Measurements from ENCODE around the gene REXO4.
A peak's percentile ranks its signal among the peaks of the same experiment; 100 is the strongest.
"Not testable (repeated sequence)": the region's sequence is repeated elsewhere in the genome, so short reads cannot be mapped to it uniquely, and the experiment has no call there.

REXO4 gene

DNA sequence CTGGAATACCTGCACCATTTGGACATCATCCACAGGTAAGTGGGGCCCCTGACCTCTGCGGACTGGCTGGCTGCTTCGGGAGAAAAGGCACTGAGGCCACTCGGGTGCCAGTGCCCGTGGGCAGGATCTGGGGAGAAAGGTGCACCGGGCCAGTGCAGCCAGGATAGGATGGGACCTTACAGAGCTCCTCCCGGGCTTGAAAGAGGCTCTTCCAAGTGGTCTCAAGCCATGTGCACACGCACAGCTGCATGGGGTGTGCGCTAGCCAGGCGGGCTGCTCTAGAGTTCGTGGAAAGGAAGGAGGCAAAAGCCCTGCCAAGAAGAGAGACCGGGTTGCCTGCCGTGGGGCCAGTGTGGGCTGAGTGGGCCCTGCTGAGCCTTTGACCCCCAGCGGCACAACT lies 28.2 kb downstream of the REXO4 start:
- no peak for DNase-seq

DNA sequence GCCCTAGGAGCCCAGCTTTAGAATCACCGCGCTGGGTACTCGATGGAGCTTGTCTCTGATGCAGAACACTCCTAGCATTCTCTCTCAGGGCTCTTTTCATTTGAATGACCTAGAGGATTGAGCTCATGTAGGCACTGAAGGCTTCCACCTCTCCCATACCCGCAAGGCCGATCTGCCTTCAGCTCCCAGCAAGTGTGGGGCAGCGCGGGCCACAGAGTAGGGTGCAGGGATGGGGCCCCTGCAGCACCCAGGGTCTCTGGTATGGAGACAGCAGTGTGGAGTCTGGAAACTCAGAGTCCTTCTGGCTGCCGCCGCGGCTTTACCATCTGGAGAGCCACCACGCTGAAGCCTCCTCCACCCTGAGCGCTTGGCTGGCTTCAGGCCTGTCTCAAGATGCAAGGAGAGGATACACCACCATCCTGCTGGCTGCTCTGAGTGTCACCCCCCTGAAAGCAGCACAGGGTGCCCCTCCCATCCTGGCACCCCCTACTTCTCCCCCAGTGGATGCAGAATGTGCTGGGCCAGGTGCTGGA lies 28.7 kb downstream of the REXO4 start:
- DNase-seq = no peak

DNA sequence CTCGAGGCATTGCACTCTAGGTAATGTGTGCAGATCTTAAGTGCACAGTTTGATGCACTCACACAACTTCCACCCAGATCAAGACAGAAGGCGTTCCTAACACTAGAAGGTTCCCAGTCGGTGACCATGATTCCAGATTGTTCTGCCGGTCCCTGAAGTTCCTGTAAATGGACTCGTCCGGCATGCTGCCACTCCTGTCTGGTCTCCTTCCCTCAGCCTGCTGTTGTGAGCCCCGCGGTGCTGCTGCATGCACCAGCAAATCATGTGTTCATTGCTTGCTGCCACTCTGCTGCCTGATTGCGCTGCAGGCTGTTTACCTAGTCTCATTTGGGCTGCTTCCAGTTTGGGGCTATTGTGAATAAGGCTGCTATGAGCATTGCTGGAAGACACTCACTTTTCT lies 30.1 kb downstream of the REXO4 start:
- DNase-seq = no peak

DNA sequence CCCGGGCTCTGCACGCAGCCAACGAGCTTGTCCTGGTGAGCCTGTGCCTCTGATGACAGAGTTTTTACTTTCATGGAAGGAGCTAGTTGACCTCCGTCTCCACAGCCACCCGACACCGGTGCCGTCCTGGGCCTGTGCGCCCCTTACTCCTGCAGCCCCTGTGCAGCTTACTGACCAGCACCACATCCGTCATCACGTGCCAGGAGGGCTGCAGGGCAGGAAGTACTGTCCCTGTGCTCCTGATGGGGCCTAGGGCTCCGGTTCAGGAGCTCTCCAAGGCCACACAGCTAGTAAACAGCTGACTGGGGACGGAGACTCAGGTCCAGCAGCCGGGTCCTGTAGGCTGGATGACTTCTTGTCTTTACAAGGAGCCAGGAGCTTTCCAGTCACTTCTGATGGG lies 31.5 kb downstream of the REXO4 start:
- DNase-seq = no peak

DNA sequence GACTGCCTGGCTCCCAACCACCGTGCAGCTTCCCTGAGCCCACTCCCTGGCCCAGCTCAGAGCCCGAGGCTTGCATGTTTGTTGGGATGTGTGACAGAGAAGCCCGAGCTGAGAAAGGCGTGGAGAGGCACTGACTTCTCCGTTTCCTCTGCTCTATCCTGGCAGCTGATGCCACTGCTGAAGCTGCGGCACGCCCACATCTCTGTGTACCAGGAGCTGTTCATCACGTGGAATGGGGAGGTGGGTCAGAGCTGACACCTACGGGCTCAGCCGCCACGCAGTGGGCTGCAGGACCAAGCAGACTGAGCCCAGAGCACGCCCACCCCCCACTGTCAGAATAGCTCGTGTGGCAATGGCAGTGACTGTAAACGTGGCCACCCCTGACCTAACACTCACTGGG lies 32.4 kb downstream of the REXO4 start:
- DNase-seq = no peak

DNA sequence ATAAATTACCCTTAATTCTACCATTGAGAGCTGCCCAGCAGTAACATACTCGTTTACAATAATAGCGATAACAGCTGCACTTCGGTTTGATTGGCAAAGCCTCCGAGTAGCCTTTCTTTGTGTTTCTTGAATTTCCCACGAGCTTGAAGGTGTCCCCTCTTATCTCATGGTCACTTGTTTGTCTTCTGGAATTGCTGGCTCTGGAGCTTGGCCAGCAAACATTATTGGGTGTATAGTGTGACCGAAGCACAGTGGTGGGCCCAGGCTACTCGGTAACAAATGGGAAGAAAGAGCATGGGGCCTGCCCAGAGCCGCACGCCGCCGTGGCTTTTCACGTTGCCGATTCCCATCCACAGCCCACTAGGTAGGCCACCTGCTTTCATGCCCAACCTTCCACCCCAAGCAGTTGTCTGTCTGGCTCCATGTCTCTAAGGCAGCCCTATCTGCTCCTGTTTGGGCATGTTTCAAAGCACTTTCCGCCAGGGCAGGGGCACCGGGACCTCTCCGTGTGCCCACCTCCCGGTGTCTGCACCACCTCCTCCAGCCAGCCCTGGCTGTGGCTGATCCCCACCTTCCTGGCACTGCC lies 33.0 kb downstream of the REXO4 start:
- DNase-seq = no peak

DNA sequence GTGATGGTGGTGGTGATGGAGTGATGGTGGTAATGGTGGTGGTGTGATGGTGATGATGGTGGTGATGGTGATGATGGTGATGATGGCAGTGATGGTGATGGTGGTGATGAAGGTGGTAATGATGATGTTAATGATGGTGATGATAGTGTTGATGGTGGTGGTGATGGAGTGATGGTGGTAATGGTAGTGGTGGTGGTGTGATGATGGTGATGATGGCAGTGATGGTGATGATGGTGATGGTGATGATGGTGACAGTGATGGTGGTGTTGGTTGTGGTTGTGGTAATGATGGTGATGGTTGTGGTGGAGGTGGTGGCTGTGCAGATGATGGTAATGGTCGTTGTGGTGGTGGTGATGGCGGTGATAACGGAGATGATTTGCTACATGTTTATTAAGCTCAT lies 34.4 kb downstream of the REXO4 start:
- DNase-seq = no peak

DNA sequence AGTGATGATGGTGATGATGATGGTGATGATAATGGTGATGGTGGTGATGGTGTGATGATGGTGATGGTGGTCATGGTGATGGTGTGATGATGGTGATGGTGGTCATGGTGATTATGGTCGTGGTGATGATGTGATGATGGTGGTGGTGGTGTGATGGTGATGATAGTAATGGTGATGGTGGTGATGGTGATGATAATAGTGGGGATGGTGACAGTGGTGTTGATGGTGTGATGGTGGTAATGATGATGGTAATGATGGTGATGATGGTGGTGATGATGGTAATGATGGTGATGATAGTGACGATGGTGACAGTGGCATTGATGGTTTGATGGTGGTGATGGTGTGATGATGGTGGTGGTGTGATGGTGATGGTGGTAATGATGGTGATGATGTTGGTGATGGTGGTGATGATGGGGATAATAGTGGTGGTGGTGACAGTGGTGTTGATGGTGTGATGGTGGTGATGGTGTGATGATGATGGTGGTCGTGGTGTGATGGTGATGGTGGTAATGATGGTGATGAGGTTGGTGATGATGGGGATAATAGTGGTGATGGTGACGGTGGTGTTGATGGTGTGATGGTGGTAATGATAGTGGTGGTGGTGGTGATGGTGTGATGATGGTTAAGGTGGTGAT lies 35.2 kb downstream of the REXO4 start:
- no peak for DNase-seq

DNA sequence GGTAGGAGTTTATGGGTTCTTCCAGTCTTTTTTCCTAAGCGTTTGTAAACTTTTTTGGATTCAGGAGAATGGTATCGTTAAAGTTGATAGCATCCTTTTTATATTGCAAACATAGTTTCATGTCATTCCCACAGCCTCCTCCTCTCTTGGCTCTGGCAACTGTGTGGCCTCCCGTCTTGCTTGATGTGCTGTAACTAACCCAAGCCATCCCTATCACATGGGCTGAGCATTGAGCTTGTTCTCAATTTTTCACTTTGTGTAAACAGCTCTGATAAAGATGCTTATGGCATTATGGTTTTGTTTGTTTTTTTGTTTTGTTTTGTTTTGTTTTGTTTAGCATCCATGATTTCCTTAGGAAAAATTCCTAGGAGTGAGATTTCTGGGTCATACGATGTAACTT lies 37.1 kb downstream of the REXO4 start:
- no peak for DNase-seq

DNA sequence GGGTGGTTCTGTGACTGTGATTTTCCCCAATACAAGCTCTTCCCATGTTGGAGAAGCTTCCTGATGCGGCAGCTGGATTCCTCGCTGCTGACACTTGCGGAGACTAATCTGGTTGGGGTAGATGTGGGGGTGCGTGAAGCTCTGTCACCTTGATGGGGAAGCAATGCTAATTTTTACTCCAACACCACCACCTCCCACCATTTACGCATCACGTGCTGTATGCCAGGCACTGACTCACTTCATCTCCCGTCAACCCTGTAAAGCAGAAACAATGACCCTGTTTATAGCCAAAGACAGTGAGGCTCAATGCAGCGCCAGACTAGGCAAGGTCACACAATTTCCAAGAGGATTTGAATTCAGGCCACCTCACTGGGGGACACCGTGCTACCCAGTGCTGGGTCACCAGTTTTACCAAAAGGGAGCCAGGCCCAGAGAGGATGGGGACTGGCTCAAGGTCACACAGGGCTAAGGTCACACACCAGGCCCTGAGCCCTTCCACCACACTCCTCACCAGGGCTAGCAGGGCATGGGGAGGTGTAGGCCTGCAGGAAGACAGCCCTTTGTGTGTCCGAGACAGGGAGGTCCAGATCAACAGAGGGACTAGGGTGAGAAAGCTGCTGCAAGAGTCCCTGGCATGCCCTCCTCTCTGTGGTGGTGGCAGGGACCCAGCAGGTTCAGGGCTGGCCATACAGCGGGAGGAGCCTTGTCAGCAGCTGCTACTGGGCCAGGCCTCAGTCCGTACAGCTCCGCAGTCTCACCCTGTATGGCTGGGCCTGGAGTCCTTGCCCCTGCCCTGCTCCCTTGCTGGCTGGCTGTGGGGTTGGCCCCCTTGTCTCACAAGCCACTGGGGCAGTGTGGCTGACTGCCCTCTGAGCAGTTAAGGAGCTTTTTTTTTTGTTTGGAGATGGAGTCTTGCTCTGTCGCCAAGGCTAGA lies 38.4 kb downstream of the REXO4 start:
- DNase-seq = peak in 49 of 56 donors; percentile 9 to 83 (median 48)

DNA sequence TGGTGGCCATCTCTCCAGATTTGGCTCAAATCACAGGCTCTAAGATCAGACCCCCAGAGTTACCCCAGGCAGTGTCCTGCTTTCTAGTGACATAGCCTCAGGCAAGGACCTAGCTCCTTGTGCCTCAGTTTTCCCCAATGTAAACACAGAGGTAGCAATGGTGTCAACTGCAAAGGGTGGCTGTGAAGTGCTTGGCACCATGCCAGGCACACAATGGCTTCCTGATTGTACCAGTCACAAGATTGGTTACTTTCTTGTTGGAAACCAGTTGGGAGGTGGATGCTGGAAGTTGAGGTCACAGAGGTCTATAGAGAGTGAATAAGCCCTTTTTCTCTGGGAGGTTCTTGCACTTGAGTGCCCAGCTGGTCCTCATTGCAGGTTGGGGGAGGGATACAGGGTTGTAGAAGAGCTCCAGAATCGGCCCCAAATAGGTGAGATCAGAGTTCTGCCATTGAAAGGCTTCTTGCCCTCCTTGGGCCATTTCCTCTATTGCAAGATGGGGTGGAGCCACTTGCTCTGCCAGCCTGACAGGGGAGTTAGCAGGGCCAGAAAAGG lies 39.3 kb downstream of the REXO4 start:
- DNase-seq = no peak

DNA sequence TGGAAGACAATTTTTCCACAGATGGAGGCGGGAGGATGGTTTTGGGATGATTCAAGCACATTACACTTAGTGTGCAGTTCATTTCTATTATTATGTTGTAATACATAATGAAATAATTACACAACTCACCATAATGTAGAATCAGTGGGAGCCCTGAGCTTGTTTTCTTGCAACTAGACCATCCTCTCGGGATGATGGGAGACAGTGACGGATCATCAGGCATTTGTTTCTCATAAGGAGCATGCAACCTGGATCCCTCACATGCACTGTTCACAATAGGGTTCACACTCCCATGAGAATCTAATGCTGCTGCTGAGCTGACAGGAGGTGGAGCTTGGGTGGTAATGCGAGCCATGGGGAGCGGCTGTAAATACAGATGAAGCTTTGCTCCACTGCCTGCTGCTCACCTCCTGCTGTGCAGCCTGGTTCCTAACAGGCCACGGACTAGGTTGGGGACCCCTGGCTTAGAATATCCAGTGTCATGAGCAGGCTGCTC lies 40.0 kb downstream of the REXO4 start:
- no peak for DNase-seq

DNA sequence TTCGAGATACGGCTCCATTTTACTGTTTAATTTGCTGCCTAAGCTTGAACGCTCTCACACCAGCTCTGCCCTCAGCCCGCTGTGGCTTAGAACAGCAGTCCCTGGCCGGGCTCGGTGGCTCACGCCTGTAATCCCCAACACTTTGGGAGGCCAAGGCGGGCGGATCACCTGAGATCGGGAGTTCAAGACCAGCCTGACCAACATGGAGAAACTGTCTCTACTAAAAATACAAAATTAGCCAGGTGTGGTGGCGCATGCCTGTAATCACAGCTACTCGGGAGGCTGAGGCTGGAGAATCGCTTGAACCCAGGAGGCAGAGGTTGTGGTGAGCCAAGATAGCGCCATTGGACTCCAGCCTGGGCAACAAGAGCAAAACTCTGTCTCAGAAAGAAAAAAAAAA lies 40.5 kb downstream of the REXO4 start:
- DNase-seq = not testable (repeated sequence)

DNA sequence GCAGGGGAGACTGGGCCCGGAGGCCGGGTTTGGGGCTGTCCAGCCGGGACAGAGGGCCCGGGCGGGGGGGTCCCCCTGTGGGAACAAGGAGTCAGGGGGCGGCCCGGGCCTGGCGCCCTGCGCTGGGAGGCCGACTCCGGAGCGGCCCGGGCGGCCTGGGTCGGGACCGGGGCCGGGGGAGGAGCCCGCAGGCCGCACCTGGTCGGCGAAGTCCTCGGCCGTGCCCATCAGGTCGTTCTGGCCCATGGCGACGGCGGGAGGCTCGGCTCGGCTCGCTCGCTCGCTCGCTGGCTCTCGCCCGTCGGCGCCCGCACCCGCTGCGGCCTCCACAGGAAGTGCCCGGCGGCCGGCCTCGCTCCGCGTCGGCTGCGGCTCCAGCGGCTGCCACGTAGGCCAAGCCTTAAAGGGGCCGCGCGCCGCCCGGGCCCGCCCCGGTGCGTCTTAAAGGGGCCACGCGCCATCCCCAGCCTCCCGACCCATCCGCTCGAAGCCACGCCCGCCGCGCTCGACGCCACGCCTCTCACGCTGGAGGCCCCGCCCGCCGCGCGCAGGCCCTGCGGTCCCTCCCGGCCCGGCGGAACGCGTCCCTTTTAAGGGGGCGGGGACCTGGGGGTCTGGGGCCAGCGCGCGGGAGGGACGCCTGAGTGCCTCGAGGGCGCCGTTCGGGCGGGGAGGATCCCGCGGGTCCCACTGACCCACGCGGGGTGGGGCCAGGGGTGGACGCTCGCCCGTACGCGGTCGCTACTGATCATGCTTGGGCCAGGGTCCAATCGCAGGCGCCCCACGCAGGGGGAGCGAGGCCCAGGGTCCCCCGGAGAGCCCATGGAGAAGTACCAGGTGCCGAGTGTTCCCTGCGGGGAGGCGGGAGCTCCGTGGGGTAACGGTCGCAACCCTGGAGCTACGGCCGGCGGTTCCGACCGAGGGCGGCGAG lies 41.8 kb downstream of the REXO4 start, which contains the start of the genes STKLD1 and SURF4:
Gene STKLD1 (plus strand): TSS at position 643 of the 931 bp plus-strand sequence. CDS start 108 bp downstream, at position 751.
Gene SURF4 (minus strand): TSS at position 337 of the 931 bp plus-strand sequence. CDS start 91 bp downstream, at position 246.
- DNase-seq = peak in 55 of 56 donors; percentile 50 to 98 (median 90)

DNA sequence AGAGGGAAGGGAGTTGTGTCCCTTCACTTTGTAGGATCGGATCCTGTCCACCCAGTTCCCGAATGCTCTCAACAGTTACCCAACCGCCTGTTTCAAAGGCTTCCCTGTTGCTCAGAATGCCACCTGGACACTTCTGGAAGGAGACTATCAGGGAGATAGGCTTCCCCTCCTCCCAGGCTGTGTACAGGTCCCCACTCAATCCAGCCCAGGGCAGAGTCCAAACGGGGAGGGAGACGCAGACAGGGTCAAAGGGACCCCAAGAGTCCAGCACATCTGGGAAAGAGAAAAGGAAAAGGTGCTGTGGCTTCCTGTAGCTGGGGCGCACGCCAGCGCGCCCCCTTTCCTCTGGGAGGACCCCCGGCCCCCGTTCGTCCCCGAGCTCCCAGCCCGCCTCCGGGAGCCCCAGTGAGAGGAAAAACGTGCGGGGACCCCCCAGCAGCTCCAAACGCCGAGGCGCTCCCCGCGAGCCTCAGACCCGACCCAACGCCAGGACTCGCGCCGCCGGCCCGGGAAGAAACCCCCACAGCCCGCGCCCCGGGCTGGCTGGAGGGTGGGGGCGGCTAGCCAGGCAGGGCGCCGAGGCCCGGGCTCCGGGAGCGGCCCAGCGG lies 42.6 kb downstream of the REXO4 start:
- peak in 2 of 56 donors; percentile 21 to 30 for DNase-seq

DNA sequence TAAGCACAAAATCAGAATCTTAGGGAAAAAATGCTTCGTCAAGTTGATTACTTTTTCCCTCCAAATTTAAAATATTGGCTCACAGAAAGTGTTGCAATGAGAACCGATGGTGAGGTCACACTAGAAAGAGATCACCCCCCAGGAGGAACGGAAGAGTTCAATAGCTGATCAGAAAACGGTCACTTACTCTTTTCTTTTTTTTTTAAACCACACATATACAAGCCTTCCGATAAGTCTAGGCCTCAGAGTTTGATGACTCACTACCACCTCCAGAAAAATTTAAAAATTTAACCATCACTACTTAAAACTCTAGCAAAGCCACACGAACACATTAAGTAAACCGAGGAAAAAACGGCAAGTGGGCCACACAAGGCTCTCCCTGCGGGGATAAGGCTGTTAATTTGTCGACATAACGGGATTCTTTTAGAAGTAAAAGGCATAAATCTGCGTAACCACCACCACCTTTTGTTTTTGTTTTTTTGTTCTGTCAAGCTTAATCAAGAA lies 43.1 kb downstream of the REXO4 start:
- no peak for DNase-seq

DNA sequence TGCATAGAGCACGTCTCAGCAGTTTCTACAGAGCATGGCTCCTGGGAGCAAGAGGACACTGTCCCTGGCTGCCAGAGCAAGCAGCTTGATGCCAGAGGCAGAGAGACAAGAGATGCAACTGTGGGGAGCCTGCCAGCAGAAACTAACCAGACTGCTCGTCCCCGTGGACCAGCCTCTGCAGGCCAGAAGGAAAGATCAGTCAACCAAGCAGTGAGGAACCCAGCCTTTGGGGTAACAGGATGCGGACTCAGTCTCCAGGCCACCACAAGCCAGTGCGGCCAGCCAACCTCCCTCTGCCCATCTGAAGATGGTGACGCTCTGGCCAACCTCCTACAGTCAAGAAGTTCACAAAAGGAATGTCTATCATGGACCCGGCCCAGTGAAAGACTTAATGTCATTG lies 45.7 kb downstream of the REXO4 start:
- no peak for DNase-seq

DNA sequence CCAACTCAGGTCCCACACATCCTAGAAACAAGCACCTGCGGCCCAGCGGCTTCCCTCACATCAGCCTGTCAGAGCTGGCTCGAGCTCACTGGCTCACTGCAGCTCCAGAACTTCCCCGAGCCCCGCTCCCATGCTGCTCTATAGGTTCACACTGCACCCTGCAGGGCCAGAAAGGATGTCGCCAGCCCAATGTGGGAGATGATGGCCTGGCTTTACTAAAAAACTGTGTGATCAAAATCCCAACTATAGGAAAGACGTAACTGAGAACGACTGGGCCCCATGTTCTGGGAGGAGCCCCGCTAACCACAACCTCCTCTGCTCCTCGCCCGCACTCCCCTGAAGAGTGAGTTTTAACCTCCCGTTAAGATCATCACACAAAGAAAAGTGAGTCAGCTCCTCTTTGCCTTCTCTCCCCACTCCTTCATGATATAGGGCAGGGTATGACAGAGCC lies 46.5 kb downstream of the REXO4 start:
- peak in 10 of 56 donors; percentile 12 to 42 (median 26) for DNase-seq

DNA sequence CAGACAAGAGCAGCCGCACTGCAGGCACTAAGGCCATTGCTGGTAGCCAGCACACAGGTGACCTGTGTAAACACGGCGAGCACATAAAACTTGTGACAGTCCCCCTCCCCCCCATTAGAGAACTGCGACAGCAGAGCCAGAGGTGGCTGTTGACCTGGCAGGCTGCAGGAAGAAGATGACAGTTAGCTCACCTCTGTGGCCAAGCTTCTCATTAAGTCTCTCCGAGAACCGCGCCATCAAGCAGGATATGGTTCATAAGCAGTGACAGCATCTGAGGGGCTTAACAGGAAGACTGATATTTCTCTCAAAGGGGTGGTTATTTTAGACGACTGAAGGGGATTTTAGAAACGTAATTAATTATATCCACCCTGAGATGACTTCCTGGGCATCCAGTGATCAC lies 47.1 kb downstream of the REXO4 start:
- DNase-seq = no peak
